SKM-1 treated with dmso at 0.1 percent for 144 hours (cell line): ENCODE results near the gene ENTPD6.

ENCODE experiments used
- DNase-seq: peaks from one replicate; lab custom pipeline; 2025; ENCODE audit not compliant: unreplicated experiment; lab: John Stamatoyannopoulos, UW

Gene ENTPD6

DNA sequence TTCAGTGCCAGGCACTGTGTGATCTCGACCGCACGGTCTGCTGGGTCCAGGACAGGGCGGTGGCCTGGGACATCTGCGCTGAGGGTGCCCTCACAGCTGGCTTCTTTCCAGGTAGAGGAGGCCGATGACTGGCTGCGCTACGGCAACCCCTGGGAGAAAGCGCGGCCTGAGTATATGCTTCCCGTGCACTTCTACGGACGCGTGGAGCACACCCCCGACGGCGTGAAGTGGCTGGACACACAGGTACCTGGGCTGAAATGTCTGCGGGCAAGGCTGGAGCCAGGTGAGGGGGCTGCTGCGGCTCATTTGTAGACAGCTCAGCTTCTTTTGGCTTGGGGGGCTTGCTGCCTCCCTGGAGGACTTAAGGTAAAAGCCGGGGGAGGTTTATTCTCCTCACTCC lies 79.0 kb downstream of the ENTPD6 start:
- DNase-seq: no peak

DNA sequence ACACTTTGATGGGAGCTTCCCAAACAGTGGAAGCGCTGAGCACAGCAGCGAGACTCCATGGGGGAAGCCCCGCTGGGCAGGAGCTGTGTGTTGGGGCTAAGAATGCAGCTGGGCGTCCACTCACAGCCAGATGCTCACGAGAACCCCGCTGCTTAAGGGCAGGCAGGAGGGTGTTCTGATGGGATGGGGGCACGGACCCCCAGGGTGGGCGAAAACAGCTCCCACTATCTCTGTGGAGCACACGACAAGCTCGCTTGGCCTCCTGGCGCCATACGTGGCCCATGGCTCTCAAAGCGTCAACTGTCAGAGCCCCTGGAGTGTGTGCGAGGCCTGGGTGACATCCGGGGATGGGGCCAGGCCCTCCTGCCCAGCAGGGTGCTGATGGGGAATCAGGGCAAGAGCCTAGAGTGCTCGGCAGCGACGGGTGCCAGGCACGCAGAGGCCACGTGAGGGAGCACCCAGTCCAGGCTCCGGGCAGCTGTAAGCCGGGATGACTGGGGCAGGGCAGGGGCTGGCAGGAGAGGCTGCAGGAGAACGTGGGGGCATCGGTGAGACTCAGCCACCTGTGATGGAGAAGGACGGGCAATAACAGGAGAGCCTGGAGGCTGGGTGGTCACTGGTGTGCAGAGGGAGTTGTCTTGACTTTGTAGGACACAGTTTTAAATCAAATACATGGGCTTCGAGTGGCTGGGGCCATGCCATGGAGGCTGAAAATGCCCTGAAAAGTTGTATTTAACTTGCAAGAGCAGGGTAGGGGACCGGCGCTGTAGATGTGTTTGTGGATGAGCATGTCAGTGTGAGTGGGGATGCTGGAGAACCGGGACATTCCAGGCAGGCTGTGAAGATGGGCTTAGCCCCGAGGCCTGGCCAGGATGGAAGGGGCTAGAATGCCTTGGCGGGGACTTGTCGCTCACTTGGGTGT lies 79.6 kb downstream of the ENTPD6 start:
- DNase-seq: no peak

DNA sequence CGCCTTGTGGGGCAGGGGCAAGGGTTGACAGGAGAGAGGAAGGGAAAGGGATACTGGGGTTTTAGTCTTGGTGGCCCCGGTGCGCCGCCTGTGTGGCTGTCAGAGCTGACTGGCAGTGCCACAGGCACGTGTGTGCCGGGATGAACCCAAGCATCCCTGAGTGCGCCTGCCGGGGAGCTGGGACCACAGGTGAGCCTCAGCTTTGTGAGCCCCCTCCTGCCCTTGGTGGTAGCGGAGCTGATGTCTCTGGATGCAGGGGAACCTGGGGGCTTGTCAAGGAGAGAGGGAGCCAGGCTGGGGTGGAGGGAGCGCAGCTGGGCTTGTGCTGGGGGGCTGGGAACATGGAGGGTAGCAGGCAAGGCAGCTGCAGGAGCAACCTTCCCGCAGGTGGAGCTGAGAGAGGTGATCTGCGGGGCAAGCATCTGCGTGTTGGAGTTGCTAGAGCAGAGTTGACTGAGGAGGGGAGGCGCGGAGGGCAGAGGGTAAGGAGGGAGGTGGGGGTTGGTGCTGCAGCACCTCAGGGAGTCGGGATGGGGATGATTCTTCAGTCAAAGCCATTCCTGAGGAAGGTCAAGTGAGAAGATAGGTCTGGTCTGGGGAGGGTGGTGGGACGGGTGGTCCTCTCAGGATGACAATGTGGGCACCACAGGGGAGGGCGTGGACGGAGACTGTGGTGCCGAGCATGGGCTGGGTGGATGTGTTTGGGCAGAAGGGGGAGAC lies 80.5 kb downstream of the ENTPD6 start:
- DNase-seq: no peak
